ENCODE measurements around the gene ABCG4. TPM values are rescaled to one million over a fixed set of nuclear protein-coding genes. Genes with fewer than 3 reads are reported as not detected.

The ABCG4 gene
- total and polyA plus RNA-seq, 11 donors: 0.25 to 2.1 (median 0.98) TPM

GRCh38 chr11:119206511-119207414, 57.9 kb downstream of the ABCG4 start:
- H3K4me3 ChIP-seq: peak overlapping the region; percentile 84 to 99 (median 95)
- H3K27ac ChIP-seq: peak overlapping the region; percentile 82 to 98 (median 95)
- intact Hi-C loops (cut with DNase I): loop anchor here in 9 of 10 donors (2.0 to 10.0 kb wide), 11 partner anchors 56 to 268 kb away; partner anchors contain the start of gene USP2 (in 1 of the 9)
- peaks cover 0 to 50% (median 17%) of the 10 kb centered on the region in 12 donors for H3K4me1 ChIP-seq
- ATAC-seq (peak; percentile 5 to 48 (median 28)), DNase-seq (peak; percentile 67 to 83 (median 72))
- WGBS, 4 donors: 1 to 2% (median 1%) methylated on average over 22 to 41 of the region's 41 CpGs
- no peaks in the 10 kb centered on the region for H3K9me3 ChIP-seq
- H3K36me3 ChIP-seq: no peaks in the 10 kb centered on the region
- TF ChIP-seq CTCF (IDR thresholded peaks at IDR 0.05) (no peak), POLR2A (IDR thresholded peaks at IDR 0.05) (no peak)
- no peaks in the 10 kb centered on the region for H3K27me3 ChIP-seq

GRCh38 chr11:119207415-119207960, 58.6 kb downstream of the ABCG4 start:
- no peak for TF ChIP-seq POLR2A (IDR thresholded peaks at IDR 0.05)
- no peak for TF ChIP-seq CTCF (IDR thresholded peaks at IDR 0.05)
- H3K9me3 ChIP-seq: no peaks in the 10 kb centered on the region
- peak overlapping the region in 7 of 12 donors; percentile 82 to 98 (median 95) for H3K27ac ChIP-seq
- no peak for DNase-seq
- WGBS, 4 donors: 30 to 36% (median 31%) methylated on average over 11 of the region's 11 CpGs
- H3K4me3 ChIP-seq: peak overlapping the region; percentile 84 to 99 (median 95)
- intact Hi-C loops (cut with DNase I): loop anchor here in 9 of 10 donors (2.0 to 10.0 kb wide), 11 partner anchors 55 to 267 kb away; partner anchors contain the start of gene USP2 (in 1 of the 9)
- H3K4me1 ChIP-seq: peaks cover 0 to 53% (median 18%) of the 10 kb centered on the region in 12 donors
- no peaks in the 10 kb centered on the region for H3K27me3 ChIP-seq
- H3K36me3 ChIP-seq: no peaks in the 10 kb centered on the region
- ATAC-seq: no peak

- H3K4me3 ChIP-seq: no peak overlapping the region
- intact Hi-C loops (cut with DNase I): loop anchor here in 9 of 10 donors (5.0 to 10.0 kb wide), 8 partner anchors 53 to 266 kb away; no protein-coding TSS in a partner anchor
- ATAC-seq: no peak
- H3K27me3 ChIP-seq: no peaks in the 10 kb centered on the region
- TF ChIP-seq CTCF (IDR thresholded peaks at IDR 0.05) (no peak), POLR2A (IDR thresholded peaks at IDR 0.05) (no peak)
- no peaks in the 10 kb centered on the region for H3K9me3 ChIP-seq
- no peak for DNase-seq
- H3K4me1 ChIP-seq: peaks cover 0 to 61% (median 22%) of the 10 kb centered on the region in 12 donors
- no peaks in the 10 kb centered on the region for H3K36me3 ChIP-seq
- WGBS, 4 donors: 86 to 93% (median 89%) methylated on average over 7 of the region's 7 CpGs
- no peak overlapping the region for H3K27ac ChIP-seq
These were observed 60.3 kb downstream of the ABCG4 start for GRCh38 chr11:119209186-119209585.

- no peak overlapping the region for H3K4me3 ChIP-seq
- TF ChIP-seq CTCF (IDR thresholded peaks at IDR 0.05) (no peak), POLR2A (IDR thresholded peaks at IDR 0.05) (no peak)
- H3K9me3 ChIP-seq: no peaks in the 10 kb centered on the region
- no peaks in the 10 kb centered on the region for H3K27me3 ChIP-seq
- DNase-seq: no peak
- no peak overlapping the region for H3K27ac ChIP-seq
- H3K4me1 ChIP-seq: peaks cover 0 to 58% (median 22%) of the 10 kb centered on the region in 12 donors
- no peak for ATAC-seq
- no peaks in the 10 kb centered on the region for H3K36me3 ChIP-seq
- WGBS, 4 donors: 83 to 91% (median 90%) methylated on average over 3 of the region's 3 CpGs
- intact Hi-C loops (cut with DNase I): loop anchor here in 1 of 10 donors (5.0 kb wide), 1 partner anchor 72 kb away; no protein-coding TSS in a partner anchor
These were observed 61.2 kb downstream of the ABCG4 start for GRCh38 chr11:119210050-119210449.
